ENCODE measurements around the gene TSPEAR. TPM values are rescaled to one million over a fixed set of nuclear protein-coding genes. Genes with fewer than 3 reads are reported as not detected.
A peak's percentile ranks its signal among the peaks of the same experiment; 100 is the strongest.

TSPEAR gene
- total RNA-seq, 2 donors from 2014 or later: not detected

DNA sequence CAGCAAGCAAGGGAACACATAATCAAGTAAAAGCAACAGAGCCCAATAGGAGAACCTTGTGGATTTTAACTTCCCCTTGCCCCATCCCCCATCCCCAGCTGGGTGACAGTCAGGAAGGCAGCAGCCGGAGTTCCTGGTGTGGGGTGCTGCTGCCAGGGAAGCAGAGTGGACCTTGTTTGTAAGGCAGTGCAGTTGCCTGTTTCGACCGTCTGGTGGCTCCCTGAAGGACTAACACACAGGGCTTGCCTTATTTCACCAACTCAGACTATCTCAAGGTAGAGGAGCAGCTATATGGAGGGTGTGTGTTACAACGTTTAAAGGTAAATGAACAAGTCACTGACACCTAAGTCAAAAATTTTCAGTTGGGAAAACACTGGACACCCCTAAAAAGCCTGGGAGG is 92.9 kb downstream of the TSPEAR start:
- Histone ChIP-seq H3K4me3 (no peak overlapping the region), H3K27ac (no peak overlapping the region), H3K36me3 (no peaks in the 10 kb centered on the region), H3K9me3 (peaks cover 0 to 6% of the 10 kb centered on the region in 2 donors), H3K4me1 (no peaks in the 10 kb centered on the region), H3K27me3 (no peaks in the 10 kb centered on the region)
- TF ChIP-seq, protein P1, sequence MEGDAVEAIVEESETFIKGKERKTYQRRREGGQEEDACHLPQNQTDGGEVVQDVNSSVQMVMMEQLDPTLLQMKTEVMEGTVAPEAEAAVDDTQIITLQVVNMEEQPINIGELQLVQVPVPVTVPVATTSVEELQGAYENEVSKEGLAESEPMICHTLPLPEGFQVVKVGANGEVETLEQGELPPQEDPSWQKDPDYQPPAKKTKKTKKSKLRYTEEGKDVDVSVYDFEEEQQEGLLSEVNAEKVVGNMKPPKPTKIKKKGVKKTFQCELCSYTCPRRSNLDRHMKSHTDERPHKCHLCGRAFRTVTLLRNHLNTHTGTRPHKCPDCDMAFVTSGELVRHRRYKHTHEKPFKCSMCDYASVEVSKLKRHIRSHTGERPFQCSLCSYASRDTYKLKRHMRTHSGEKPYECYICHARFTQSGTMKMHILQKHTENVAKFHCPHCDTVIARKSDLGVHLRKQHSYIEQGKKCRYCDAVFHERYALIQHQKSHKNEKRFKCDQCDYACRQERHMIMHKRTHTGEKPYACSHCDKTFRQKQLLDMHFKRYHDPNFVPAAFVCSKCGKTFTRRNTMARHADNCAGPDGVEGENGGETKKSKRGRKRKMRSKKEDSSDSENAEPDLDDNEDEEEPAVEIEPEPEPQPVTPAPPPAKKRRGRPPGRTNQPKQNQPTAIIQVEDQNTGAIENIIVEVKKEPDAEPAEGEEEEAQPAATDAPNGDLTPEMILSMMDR (IDR thresholded peaks at IDR 0.05): peak in 1 of 2 donors; percentile 37
- peak; percentile 58 for DNase-seq (ENCODE audit: low spot score)

DNA sequence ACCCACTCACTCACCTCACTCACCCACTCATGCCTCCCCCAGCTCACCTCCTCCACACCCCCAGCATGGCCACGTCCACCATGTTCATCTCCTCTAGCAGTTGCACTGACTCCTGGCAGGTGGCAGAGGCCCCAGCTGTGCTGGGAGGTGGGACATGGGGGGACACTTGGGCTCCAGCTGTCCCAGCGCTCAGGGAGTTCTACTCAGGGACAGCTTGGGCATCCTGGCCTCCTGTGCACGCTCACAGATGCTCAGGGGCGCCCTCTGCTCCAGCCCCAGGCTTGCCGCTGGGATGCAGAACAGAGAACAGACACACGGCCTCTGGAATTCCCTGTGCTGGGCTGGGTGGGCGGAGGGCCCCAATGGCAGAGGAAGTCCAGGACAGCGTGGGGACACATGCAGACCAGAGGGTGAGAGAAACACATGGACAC is 94.3 kb downstream of the TSPEAR start:
- H3K36me3 ChIP-seq: no peaks in the 10 kb centered on the region
- DNase-seq (ENCODE audit: low spot score): peak; percentile 53
- no peaks in the 10 kb centered on the region for H3K27me3 ChIP-seq
- TF ChIP-seq, protein P1 (IDR thresholded peaks at IDR 0.05): no peak
- no peak overlapping the region for H3K4me3 ChIP-seq
- H3K9me3 ChIP-seq: no peaks in the 10 kb centered on the region
- H3K4me1 ChIP-seq: no peaks in the 10 kb centered on the region
- no peak overlapping the region for H3K27ac ChIP-seq

DNA sequence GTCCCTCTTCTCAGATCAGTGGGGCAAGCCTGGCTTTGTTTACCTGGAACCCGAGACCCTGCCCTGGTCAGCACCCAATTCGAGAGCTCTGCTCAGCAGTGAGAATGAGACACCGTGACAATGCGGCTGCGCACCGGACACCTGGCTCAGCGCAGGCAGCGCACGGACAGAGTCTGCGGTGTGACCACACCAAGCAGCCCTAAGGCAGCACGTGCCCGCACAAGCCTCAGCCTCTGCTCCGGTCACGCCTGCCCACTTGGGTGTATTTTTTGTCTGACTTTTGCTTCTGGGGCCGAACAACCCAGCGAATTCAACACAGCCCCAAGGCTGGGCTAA is 94.8 kb downstream of the TSPEAR start:
- H3K27ac ChIP-seq: no peak overlapping the region
- no peaks in the 10 kb centered on the region for H3K4me1 ChIP-seq
- no peaks in the 10 kb centered on the region for H3K36me3 ChIP-seq
- TF ChIP-seq, protein P1 (IDR thresholded peaks at IDR 0.05): no peak
- no peak overlapping the region for H3K4me3 ChIP-seq
- no peaks in the 10 kb centered on the region for H3K9me3 ChIP-seq
- DNase-seq (ENCODE audit: low spot score): peak; percentile 26
- no peaks in the 10 kb centered on the region for H3K27me3 ChIP-seq

DNA sequence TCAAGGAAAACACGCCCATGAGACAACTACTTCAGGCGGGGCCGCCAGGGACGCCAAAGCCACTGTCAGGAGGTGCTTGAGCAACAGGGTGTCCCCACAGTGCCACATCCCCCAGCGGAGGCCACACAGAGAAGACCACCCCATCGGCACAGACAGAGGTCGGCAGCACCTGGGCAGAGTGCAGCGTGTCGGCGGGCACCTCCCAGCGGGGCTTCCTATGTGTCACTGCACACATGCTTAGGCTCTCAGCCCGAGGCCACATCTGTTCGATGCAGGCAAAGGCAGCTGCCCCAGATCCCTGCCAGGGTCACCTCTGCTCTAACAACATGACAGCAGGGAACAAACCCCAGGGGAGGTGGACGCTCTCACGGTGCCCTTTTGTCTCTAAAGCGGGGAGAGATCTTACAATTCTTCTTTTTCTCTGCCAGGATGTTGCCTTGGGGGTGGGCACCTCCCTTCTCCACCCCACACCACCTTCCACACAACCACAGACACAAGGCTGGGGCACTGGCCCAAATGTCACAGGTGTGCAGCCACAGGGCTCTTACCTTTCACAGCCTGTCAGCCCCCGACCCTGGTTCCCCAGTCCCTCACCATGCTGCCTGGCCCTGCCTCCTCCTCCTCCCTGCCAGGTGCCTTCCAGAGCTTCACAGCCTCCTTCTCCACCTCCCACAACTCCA is 95.3 kb downstream of the TSPEAR start:
- Histone ChIP-seq H3K36me3 (no peaks in the 10 kb centered on the region), H3K27me3 (no peaks in the 10 kb centered on the region), H3K4me1 (no peaks in the 10 kb centered on the region), H3K27ac (no peak overlapping the region), H3K9me3 (no peaks in the 10 kb centered on the region), H3K4me3 (no peak overlapping the region)
- DNase-seq (ENCODE audit: low spot score): peak; percentile 34
- TF ChIP-seq, protein P1 (IDR thresholded peaks at IDR 0.05): no peak

DNA sequence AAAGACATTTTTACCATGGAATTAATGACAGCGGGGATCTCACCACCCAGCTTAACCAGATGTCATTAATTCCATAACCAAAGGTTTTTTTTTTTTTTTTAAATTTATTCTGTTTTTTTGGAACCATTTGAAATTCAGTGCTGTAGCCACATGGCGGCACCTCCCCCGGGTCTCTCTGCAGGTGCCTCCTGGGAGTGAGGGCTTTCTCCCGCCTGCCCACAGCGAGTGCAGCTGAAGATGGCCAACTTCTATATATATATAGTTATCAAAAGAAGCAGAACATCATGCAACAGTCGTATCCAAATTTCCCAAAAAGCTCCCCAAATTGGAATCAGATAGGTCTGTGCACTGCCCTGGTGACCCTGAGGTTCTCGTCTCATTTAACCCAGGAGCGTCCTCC is 95.9 kb downstream of the TSPEAR start:
- Histone ChIP-seq H3K27me3 (no peaks in the 10 kb centered on the region), H3K4me1 (no peaks in the 10 kb centered on the region), H3K27ac (no peak overlapping the region), H3K9me3 (peaks cover 0 to under 1% of the 10 kb centered on the region in 2 donors), H3K4me3 (no peak overlapping the region), H3K36me3 (no peaks in the 10 kb centered on the region)
- peak; percentile 30 for DNase-seq (ENCODE audit: low spot score)
- TF ChIP-seq, protein P1 (IDR thresholded peaks at IDR 0.05): no peak

DNA sequence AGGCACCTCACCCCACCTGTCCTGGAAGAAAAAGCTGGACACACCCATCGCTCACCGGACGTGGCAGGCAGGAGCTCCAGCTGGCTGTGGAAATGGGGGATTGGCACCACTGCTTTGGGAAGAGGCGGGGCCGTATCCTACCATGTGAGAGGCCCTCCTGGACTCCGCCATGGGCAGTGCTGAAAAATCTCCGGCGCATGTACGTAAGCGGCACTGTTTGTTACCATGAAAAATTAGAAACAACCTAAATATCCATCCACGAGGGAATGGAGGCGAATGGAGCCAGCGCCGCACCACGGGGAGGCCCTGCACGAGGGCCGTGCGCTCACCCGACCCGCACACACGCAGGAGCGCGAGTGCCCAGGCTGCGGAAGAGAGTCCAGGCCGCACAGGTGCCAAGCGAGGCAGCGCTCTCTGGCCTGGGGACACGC is 96.4 kb downstream of the TSPEAR start:
- TF ChIP-seq, protein P1 (IDR thresholded peaks at IDR 0.05): no peak
- H3K27me3 ChIP-seq: no peaks in the 10 kb centered on the region
- peak; percentile 47 for DNase-seq (ENCODE audit: low spot score)
- no peak overlapping the region for H3K4me3 ChIP-seq
- H3K27ac ChIP-seq: no peak overlapping the region
- H3K36me3 ChIP-seq: no peaks in the 10 kb centered on the region
- no peaks in the 10 kb centered on the region for H3K4me1 ChIP-seq
- H3K9me3 ChIP-seq: peaks cover 3 to 5% of the 10 kb centered on the region in 2 donors

Measured in right atrium auricular region (tissue), 2 donors.